ENCODE results near the gene ZNF275. TPM values are rescaled to one million over a fixed set of nuclear protein-coding genes. Genes with fewer than 3 reads are reported as not detected.

The ZNF275 gene
- total RNA-seq, 2 donors from 2014 or later, result 12.0 to 12.4 TPM

Other genes starting within 250 kb of the ZNF275 start
- not detected for gene MAGEA1, start 154.9 kb upstream of the ZNF275 start, total RNA-seq
- not detected for gene PNMA6F, start 12.4 kb upstream of the ZNF275 start, total RNA-seq
- gene PNMA6E, start 67.2 kb downstream of the ZNF275 start, total RNA-seq, result not detected
- gene ZFP92, start 77.3 kb downstream of the ZNF275 start, total RNA-seq, result 1 to 10 TPM in 1 of 2 donors, under 1 TPM in 1; 0.50 to 1.2 TPM
- 1 to 10 TPM; 2.0 to 3.3 TPM for gene TREX2, start 111.9 kb downstream of the ZNF275 start, total RNA-seq
- 10 to 100 TPM; 27.1 to 34.2 TPM for gene HAUS7, start 136.4 kb downstream of the ZNF275 start, total RNA-seq
- gene BGN, start 160.8 kb downstream of the ZNF275 start, total RNA-seq, result not detected
- not detected for gene ATP2B3, start 183.5 kb downstream of the ZNF275 start, total RNA-seq

Data from T-helper 17 cell (primary cell).